Endothelial cell of hepatic sinusoid (primary cell): ENCODE data around the gene ZNF805.
"Not testable (repeated sequence)": the region's sequence is repeated elsewhere in the genome, so short reads cannot be mapped to it uniquely, and the experiment has no call there.

Experiments
- in situ Hi-C: cut with HindIII; loops from 2 replicates; pipeline ENCODE4 v1.10.0; 2017; ENCODE audit warnings: low sequenced_read_pairs

ZNF805 gene

GRCh38 chr19:57240311-57241090, at the start of gene ZNF805:
Gene ZNF805, plus strand, starts transcription at chr19:57240632. Its CDS starts 260 bp downstream, at chr19:57240892.
- in situ Hi-C loops = loop anchor here (10.0 kb wide), 1 partner anchor 144 kb away; the partner anchor contains the start of gene ZNF548

- in situ Hi-C loops = no loop called here
Measured at GRCh38 chr19:57191141-57192076, 49.0 kb upstream of the ZNF805 start, which contains the start of gene ZNF264. Gene ZNF264, plus strand, starts transcription at chr19:57191500. Its CDS starts 414 bp downstream, at chr19:57191914.

- in situ Hi-C loops = no loop called here
Measured at GRCh38 chr19:57192077-57192420, 48.4 kb upstream of the ZNF805 start.

- in situ Hi-C loops = no loop called here
Measured at GRCh38 chr19:57192993-57193392, 47.4 kb upstream of the ZNF805 start.

- in situ Hi-C loops = not testable (repeated sequence)
Measured at GRCh38 chr19:57197874-57198273, 42.6 kb upstream of the ZNF805 start.

GRCh38 chr19:57202160-57202559, 38.3 kb upstream of the ZNF805 start:
- in situ Hi-C loops = no loop called here

- in situ Hi-C loops = no loop called here
Measured at GRCh38 chr19:57210381-57210780, 30.1 kb upstream of the ZNF805 start.

GRCh38 chr19:57212109-57212508, 28.3 kb upstream of the ZNF805 start:
- in situ Hi-C loops = no loop called here

- in situ Hi-C loops = no loop called here
Measured at GRCh38 chr19:57227502-57227901, 12.9 kb upstream of the ZNF805 start.

- in situ Hi-C loops = no loop called here
Measured at GRCh38 chr19:57231686-57232085, 8.7 kb upstream of the ZNF805 start.

GRCh38 chr19:57233207-57233606, 7.2 kb upstream of the ZNF805 start:
- in situ Hi-C loops = no loop called here

GRCh38 chr19:57239982-57240310, 486 bp upstream of the ZNF805 start:
- in situ Hi-C loops = loop anchor here (10.0 kb wide), 1 partner anchor 145 kb away; the partner anchor contains the start of gene ZNF548

GRCh38 chr19:57241176-57241575, 744 bp downstream of the ZNF805 start:
- in situ Hi-C loops = loop anchor here (10.0 kb wide), 1 partner anchor 144 kb away; the partner anchor contains the start of gene ZNF548

GRCh38 chr19:57242821-57243220, 2.4 kb downstream of the ZNF805 start:
- in situ Hi-C loops = loop anchor here (10.0 kb wide), 1 partner anchor 142 kb away; the partner anchor contains the start of gene ZNF548

GRCh38 chr19:57244513-57244912, 4.1 kb downstream of the ZNF805 start:
- in situ Hi-C loops = loop anchor here (10.0 kb wide), 1 partner anchor 140 kb away; the partner anchor contains the start of gene ZNF548

- in situ Hi-C loops = loop anchor here (10.0 kb wide), 1 partner anchor 140 kb away; the partner anchor contains the start of gene ZNF548
Measured at GRCh38 chr19:57245066-57245465, 4.6 kb downstream of the ZNF805 start.

- in situ Hi-C loops = loop anchor here (10.0 kb wide), 1 partner anchor 139 kb away; the partner anchor contains the start of gene ZNF548
Measured at GRCh38 chr19:57245959-57246358, 5.5 kb downstream of the ZNF805 start.

- in situ Hi-C loops = loop anchor here (10.0 kb wide), 1 partner anchor 136 kb away; the partner anchor contains the start of gene ZNF548
Measured at GRCh38 chr19:57248646-57249045, 8.2 kb downstream of the ZNF805 start.

GRCh38 chr19:57249329-57249728, 8.9 kb downstream of the ZNF805 start:
- in situ Hi-C loops = loop anchor here (10.0 kb wide), 1 partner anchor 135 kb away; the partner anchor contains the start of gene ZNF548

GRCh38 chr19:57253767-57254166, 13.3 kb downstream of the ZNF805 start:
- in situ Hi-C loops = loop anchor here (5.0 kb wide), 2 partner anchors 36 to 49 kb away; no protein-coding TSS in a partner anchor

- in situ Hi-C loops = no loop called here
Measured at GRCh38 chr19:57262044-57262443, 21.6 kb downstream of the ZNF805 start.
